Measurements from ENCODE around the gene BBOX1. TPM values are rescaled to one million over a fixed set of nuclear protein-coding genes. Genes with fewer than 3 reads are reported as not detected.

BBOX1 gene
- total RNA-seq, 4 donors from 2014 or later, result 0.22 to 0.84 TPM; not detected in 2

DNA sequence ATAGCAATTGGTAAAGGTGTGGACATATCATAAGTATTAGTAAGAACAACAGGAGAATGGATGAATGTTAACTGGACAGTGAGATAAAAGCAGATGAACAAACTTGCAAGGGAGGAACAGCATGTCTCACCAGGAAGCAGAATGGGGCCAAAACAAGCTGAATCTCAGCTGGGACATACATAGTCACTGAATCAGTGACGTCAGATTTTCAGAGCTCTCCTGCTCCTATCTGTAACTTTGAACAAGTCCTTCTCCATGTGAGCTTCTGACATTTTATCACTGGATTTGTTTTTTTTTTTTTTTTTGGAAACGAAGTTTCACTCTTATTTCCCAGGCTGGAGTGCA lies 118.7 kb downstream of the BBOX1 start:
- peaks cover 0 to 10% (median 0%) of the 10 kb centered on the region in 4 donors for H3K4me1 ChIP-seq
- H3K27me3 ChIP-seq, result no peaks in the 10 kb centered on the region
- no peak for DNase-seq (ENCODE audit: low spot score in 2 of 2)
- 23 to 24% methylated on average over 2 of the region's 2 CpGs for WGBS, 2 donors
- H3K9me3 ChIP-seq, result no peaks in the 10 kb centered on the region
- peak overlapping the region in 3 of 4 donors; percentile 12 to 77 (median 75) for H3K27ac ChIP-seq
- no peak overlapping the region for H3K4me3 ChIP-seq
- no peaks in the 10 kb centered on the region for H3K36me3 ChIP-seq
- no peak for TF ChIP-seq EP300 (IDR thresholded peaks at IDR 0.05)
- TF ChIP-seq, protein P1, sequence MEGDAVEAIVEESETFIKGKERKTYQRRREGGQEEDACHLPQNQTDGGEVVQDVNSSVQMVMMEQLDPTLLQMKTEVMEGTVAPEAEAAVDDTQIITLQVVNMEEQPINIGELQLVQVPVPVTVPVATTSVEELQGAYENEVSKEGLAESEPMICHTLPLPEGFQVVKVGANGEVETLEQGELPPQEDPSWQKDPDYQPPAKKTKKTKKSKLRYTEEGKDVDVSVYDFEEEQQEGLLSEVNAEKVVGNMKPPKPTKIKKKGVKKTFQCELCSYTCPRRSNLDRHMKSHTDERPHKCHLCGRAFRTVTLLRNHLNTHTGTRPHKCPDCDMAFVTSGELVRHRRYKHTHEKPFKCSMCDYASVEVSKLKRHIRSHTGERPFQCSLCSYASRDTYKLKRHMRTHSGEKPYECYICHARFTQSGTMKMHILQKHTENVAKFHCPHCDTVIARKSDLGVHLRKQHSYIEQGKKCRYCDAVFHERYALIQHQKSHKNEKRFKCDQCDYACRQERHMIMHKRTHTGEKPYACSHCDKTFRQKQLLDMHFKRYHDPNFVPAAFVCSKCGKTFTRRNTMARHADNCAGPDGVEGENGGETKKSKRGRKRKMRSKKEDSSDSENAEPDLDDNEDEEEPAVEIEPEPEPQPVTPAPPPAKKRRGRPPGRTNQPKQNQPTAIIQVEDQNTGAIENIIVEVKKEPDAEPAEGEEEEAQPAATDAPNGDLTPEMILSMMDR (IDR thresholded peaks at IDR 0.05), result no peak
- no peak for TF ChIP-seq POLR2A (IDR thresholded peaks at IDR 0.05)

DNA sequence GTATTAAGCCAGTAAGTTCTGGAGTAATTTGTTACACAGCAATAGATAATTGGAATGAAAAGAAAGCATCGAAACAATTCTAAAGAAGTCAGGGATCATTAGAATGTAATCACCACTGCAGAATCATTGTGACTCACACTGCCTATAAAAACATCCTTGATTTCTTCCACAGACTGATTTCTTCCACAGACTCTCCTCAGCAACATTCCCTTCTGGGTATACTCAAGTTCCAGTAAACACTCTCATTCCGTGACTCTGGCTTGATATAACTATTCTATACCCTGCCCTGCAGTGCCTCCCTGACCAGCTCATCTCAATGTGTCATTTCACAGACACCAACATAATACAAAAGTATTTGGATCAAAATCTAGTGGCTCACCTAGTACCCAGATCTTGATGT lies 120.5 kb downstream of the BBOX1 start:
- no peaks in the 10 kb centered on the region for H3K27me3 ChIP-seq
- no peaks in the 10 kb centered on the region for H3K9me3 ChIP-seq
- H3K4me1 ChIP-seq, result peaks cover 0 to 10% (median 0%) of the 10 kb centered on the region in 4 donors
- DNase-seq (ENCODE audit: low spot score in 2 of 2), result no peak
- no peak for TF ChIP-seq POLR2A (IDR thresholded peaks at IDR 0.05)
- TF ChIP-seq EP300 (IDR thresholded peaks at IDR 0.05), result no peak
- TF ChIP-seq, protein P1 (IDR thresholded peaks at IDR 0.05), result no peak
- H3K36me3 ChIP-seq, result no peaks in the 10 kb centered on the region
- H3K27ac ChIP-seq, result peak overlapping the region in 1 of 4 donors; percentile 77
- WGBS, 2 donors, result 80 to 95% methylated on average over 2 of the region's 2 CpGs
- no peak overlapping the region for H3K4me3 ChIP-seq

DNA sequence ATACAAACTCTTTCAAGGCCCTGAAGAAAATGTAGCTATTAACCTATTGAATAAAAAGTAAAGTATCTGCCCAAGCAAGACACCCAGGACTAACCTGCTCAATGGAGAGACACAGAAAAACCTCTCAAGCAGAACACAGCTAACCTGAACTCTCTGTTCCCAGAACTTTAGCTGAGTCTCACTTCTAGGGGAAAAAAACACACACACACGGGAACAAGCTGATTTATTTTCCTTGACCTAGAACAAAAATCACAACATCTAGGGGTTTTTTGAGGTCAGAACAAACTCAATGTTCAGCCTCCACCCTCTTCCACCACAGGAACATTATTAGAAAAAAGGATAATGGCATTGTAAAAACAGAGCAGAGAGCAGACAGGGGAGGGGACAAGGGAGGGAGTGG lies 121.6 kb downstream of the BBOX1 start:
- no peak for DNase-seq (ENCODE audit: low spot score in 2 of 2)
- WGBS, 2 donors, result 41 to 42% methylated on average over 1 of the region's 1 CpG
- H3K4me1 ChIP-seq, result peaks cover 0 to 10% (median 0%) of the 10 kb centered on the region in 4 donors
- H3K9me3 ChIP-seq, result no peaks in the 10 kb centered on the region
- no peak overlapping the region for H3K4me3 ChIP-seq
- no peaks in the 10 kb centered on the region for H3K36me3 ChIP-seq
- TF ChIP-seq EP300 (IDR thresholded peaks at IDR 0.05) (peak; percentile 29 to 66), POLR2A (IDR thresholded peaks at IDR 0.05) (no peak)
- TF ChIP-seq, protein P1 (IDR thresholded peaks at IDR 0.05), result no peak
- no peaks in the 10 kb centered on the region for H3K27me3 ChIP-seq
- H3K27ac ChIP-seq, result peak overlapping the region in 3 of 4 donors; percentile 23 to 77 (median 42)

DNA sequence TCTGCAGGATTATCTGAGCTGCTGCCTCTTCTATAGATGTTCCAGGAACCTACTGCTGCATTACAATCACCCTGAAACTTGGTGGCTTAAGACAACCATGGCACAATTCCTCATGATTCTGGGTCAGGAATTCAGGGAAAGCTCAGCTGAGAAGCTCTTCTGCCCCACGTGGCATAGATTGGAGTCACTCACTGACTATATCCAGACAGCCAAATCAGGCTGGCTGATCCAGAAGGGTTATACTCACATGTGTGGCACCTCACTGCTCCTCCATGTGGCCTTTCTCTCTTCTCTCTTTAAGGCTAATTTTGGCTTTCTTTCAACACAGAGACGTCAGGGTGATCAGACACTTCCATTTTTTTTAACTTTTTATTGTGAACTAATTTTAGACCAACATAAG lies 125.5 kb downstream of the BBOX1 start:
- H3K27ac ChIP-seq, result no peak overlapping the region
- no peak overlapping the region for H3K4me3 ChIP-seq
- no peaks in the 10 kb centered on the region for H3K27me3 ChIP-seq
- no peak for DNase-seq (ENCODE audit: low spot score in 2 of 2)
- no peaks in the 10 kb centered on the region for H3K36me3 ChIP-seq
- H3K4me1 ChIP-seq, result peaks cover 0 to 4% (median 0%) of the 10 kb centered on the region in 4 donors
- TF ChIP-seq, protein P1 (IDR thresholded peaks at IDR 0.05), result no peak
- TF ChIP-seq POLR2A (IDR thresholded peaks at IDR 0.05), result no peak
- TF ChIP-seq EP300 (IDR thresholded peaks at IDR 0.05), result no peak
- 21 to 31% methylated on average over 2 of the region's 2 CpGs for WGBS, 2 donors
- H3K9me3 ChIP-seq, result no peaks in the 10 kb centered on the region

DNA sequence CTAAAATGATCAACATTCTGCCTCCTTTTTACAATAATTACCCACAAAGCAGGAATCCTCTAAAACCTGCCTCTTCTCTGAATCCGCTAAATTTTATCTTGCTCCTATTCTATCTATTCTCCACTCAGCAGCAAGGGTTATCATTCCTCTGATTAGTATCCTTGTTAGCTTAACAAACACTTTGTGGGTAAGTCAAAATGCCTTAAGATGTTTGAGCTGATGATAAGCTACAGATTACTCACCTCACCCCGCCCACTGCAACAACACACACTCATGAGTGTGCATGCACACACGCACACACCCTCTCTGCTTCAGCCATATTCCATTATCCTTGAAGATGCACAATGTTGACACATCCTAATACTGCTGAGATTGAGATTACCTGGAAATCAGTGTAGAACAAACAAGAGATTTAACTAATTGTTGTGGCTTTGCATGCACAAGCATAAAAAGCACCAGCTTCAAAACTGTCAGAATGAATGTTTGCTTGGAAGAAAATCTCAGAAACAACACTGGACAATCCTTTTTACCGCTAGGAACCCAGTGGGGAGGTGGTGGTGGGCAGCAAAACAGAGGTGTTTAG lies 130.9 kb downstream of the BBOX1 start:
- WGBS, 2 donors, result 84 to 90% methylated on average over 4 of the region's 4 CpGs

More for the DNA sequence above, 130.9 kb downstream of the BBOX1 start:
- no peaks in the 10 kb centered on the region for H3K9me3 ChIP-seq
- H3K4me3 ChIP-seq, result no peak overlapping the region
- TF ChIP-seq, protein P1 (IDR thresholded peaks at IDR 0.05), result no peak
- TF ChIP-seq POLR2A (IDR thresholded peaks at IDR 0.05), result no peak
- TF ChIP-seq EP300 (IDR thresholded peaks at IDR 0.05), result no peak
- H3K4me1 ChIP-seq, result no peaks in the 10 kb centered on the region
- no peaks in the 10 kb centered on the region for H3K27me3 ChIP-seq
- H3K36me3 ChIP-seq, result no peaks in the 10 kb centered on the region
- no peak overlapping the region for H3K27ac ChIP-seq
- no peak for DNase-seq (ENCODE audit: low spot score in 2 of 2)

Data from tibial nerve (tissue), 4 donors.